GM12891 (cell line): ENCODE data around the gene UBE2B.

ENCODE experiments used
- POLR2A ChIP-seq: IDR thresholded peaks from 2 replicates; pipeline ENCODE4 v1.6.1; 2011; ENCODE audit warnings: low read depth, low read length, control low read depth
- POLR2AphosphoS5 ChIP-seq: IDR thresholded peaks from 2 replicates; pipeline ENCODE4 v1.6.1; 2011; ENCODE audit warnings: low read depth, low read length, control low read depth
- POU2F2 ChIP-seq: IDR thresholded peaks from 2 replicates; pipeline ENCODE4 v1.6.1; 2011; ENCODE audit warnings: low read depth, mild to moderate bottlenecking, control low read depth, low read length, moderate library complexity
- SPI1 ChIP-seq: IDR thresholded peaks from 2 replicates; pipeline ENCODE4 v1.6.1; 2011; ENCODE audit warnings: low read depth, low read length, control low read depth
- TAF1 ChIP-seq: IDR thresholded peaks from 2 replicates; pipeline ENCODE4 v1.6.1; 2011; ENCODE audit warnings: low read depth, low read length, control low read depth

- TF ChIP-seq TAF1 (no peak), POLR2AphosphoS5 (no peak), POLR2A (no peak), SPI1 (no peak), POU2F2 (no peak)
Observed at GRCh38 chr5:134409321-134409720, 38.0 kb downstream of the UBE2B start.
